Liver (tissue), 9 donors: ENCODE results near the gene DTL. TPM values are rescaled to one million over a fixed set of nuclear protein-coding genes. Genes with fewer than 3 reads are reported as not detected.

ENCODE experiments used
- DNase-seq: peaks from one replicate; pipeline ENCODE4 v3.0.0-alpha.2; 2017; ENCODE audit warnings: low spot score
- H3K27ac ChIP-seq, 2 donors: one replicate each; pipeline ENCODE4 v1.7.0; 2013; ENCODE audit warnings: inconsistent platforms in 2 of 2, low read length in 2 of 2, control low read depth in 1 of 2, low read depth in 1 of 2, mild to moderate bottlenecking in 1 of 2
- H3K27me3 ChIP-seq, 4 donors: one replicate each; pipeline versions ENCODE4 v1.6.1 to v1.7.0; 2013; ENCODE audit warnings: low read length in 3 of 4, inconsistent platforms in 1 of 4, mild to moderate bottlenecking in 1 of 4, moderate library complexity in 1 of 4; ENCODE audit not compliant: control insufficient read depth in 4 of 4, insufficient read depth in 4 of 4
- H3K36me3 ChIP-seq, 4 donors: one replicate each; pipeline versions ENCODE4 v1.6.1 to v1.7.0; 2013; ENCODE audit warnings: low read length in 3 of 4, mild to moderate bottlenecking in 3 of 4, low read depth in 1 of 4, moderate library complexity in 1 of 4; ENCODE audit not compliant: control insufficient read depth in 4 of 4, insufficient read depth in 3 of 4
- H3K4me1 ChIP-seq, 4 donors: one replicate each; pipeline versions ENCODE4 v1.6.1 to v1.7.0; 2013; ENCODE audit warnings: low read length in 3 of 4, mild to moderate bottlenecking in 3 of 4, moderate library complexity in 1 of 4; ENCODE audit not compliant: control insufficient read depth in 4 of 4, insufficient read depth in 4 of 4
- H3K4me3 ChIP-seq, 3 donors: one replicate each; pipeline versions ENCODE4 v1.6.1 to v1.7.0; 2013; ENCODE audit warnings: low read length in 3 of 3, control low read depth in 1 of 3, low read depth in 1 of 3, mild to moderate bottlenecking in 1 of 3
- H3K9ac ChIP-seq, 2 donors: one replicate each; pipeline ENCODE4 v1.7.0; 2013; ENCODE audit warnings: low read length in 2 of 2, mild to moderate bottlenecking in 2 of 2, moderate library complexity in 2 of 2, control low read depth in 1 of 2, low read depth in 1 of 2
- H3K9me3 ChIP-seq, 4 donors: one replicate each; pipeline versions ENCODE4 v1.6.1 to v1.7.0; 2013; ENCODE audit warnings: low read length in 3 of 4; ENCODE audit not compliant: control insufficient read depth in 4 of 4
- EGR1 ChIP-seq, 2 donors: IDR thresholded peaks; 2 replicates each; pipeline ENCODE4 v1.6.1; 2016 to 2018; ENCODE audit warnings: antibody characterized with exemption in 2 of 2, low read depth in 2 of 2
- FOXA1 ChIP-seq: IDR thresholded peaks from 2 replicates; pipeline ENCODE4 v1.6.1; 2016; ENCODE audit warnings: antibody characterized with exemption
- HNF4A ChIP-seq, 2 donors: conservative IDR thresholded peaks; 2 replicates each; pipeline ENCODE4 v1.6.1; 2016; ENCODE audit warnings: antibody characterized with exemption in 2 of 2, mild to moderate bottlenecking in 2 of 2
- JUND ChIP-seq, 2 donors: IDR thresholded peaks; 2 replicates each; pipeline ENCODE4 v1.6.1; 2016; ENCODE audit warnings: antibody characterized with exemption in 2 of 2
- WGBS: extraction: QIAGEN DNeasy Blood & Tissue Kit; methylation state at CpG from one replicate; pipeline ENCODE4 v1.1.7; 2013; 5-methylcytosine and 5-hydroxymethylcytosine counted together
- polyA plus RNA-seq, 2 donors: library from polyadenylated mRNA; stranded (reverse) in 1 of 2; unstranded in 1 of 2; fragments of 200-250 nt in 1 of 2; fragments of >200 nt in 1 of 2; fragmentation: Nextera tagmentation in 1 of 2; extraction: Ambion mirVana in 1 of 2; gene quantifications; one replicate each; pipeline versions ENCODE4 v1.2.1 to v1.2.3, GENCODE V29; 2013 to 2015
- total RNA-seq, 2 donors: library from RNA; depleted of rRNA; stranded (reverse); fragments of >200 nt; gene quantifications; one replicate each; pipeline ENCODE4 v1.2.3, GENCODE V29; 2014
- TF ChIP-seq, protein P1 (sequence below): IDR thresholded peaks from 2 replicates; pipeline ENCODE4 v1.6.1; 2016; ENCODE audit warnings: antibody characterized with exemption
- TF ChIP-seq, protein P2 (sequence below): IDR thresholded peaks from 2 replicates; pipeline ENCODE4 v1.6.1; 2016; ENCODE audit warnings: antibody characterized with exemption
- TF ChIP-seq, protein P3 (sequence below): IDR thresholded peaks from 2 replicates; pipeline ENCODE4 v1.6.1; 2016; ENCODE audit warnings: antibody characterized with exemption, mild to moderate bottlenecking
- TF ChIP-seq, protein P4 (sequence below): fragments of 150-350 bp; IDR thresholded peaks from 2 replicates; pipeline ENCODE4 v1.5.1; 2017; ENCODE audit warnings: improper control_type of control experiment, low read depth, low read length; ENCODE audit not compliant: missing input control
- donor health status: healthy.
- donor health status: healthy.
- donor health status: healthy.
- donor health status: healthy.
- donor health status: healthy.

DTL gene
- total and polyA plus RNA-seq, 4 donors = 0.17 to 17.9 (median 0.73) TPM

DNA sequence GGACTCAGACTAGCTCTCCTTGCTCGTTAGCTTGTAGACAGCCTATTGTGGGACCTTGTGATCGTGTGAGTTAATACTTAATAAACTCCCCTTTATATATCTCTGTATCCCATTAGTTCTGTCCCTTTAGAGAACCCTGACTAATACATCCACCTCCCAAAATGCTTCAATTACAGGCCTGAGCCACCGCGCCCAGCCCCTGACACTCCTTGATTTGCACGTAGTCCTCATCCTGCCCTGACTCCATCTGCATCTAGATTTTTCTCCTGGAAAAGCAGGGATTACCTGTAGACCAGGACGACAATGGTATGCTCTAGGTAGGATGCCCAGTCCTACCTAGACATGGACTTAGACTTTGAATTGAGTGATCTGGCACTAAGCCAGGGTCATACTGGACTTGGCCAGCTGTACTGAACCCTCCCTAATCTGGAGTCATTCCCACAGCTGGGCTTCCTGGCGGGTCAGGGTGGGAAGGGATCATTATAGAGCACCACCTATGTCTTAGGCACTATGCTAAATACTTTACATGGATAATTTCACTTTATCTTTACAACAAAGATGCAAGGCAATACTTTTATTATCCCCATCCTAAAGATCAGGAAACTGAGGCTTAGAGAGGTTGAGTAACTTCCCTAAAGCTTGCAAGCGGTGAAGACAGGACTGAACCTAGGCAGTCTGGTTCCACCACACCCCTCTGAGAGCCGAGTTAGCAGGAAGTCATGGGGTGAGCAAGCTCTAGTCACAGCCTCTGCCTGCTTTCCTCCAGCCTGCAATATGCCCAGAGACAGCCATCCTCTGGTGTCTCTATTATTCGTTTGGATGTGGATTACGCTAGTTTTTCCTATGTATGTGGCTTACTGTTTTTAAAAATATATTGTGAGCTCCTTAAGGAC, 89.4 kb downstream of the DTL start:
- H3K27me3 ChIP-seq = no peaks in the 10 kb centered on the region
- no peak for DNase-seq
- no peaks in the 10 kb centered on the region for H3K36me3 ChIP-seq
- WGBS = 65% methylated on average over 11 of the region's 11 CpGs
- H3K9ac ChIP-seq = no peak overlapping the region
- H3K9me3 ChIP-seq = no peaks in the 10 kb centered on the region
- no peak overlapping the region for H3K4me3 ChIP-seq
- no peak for TF ChIP-seq EGR1 (IDR thresholded peaks at IDR 0.05; ENCODE audit: low read depth in 2 of 2)
- TF ChIP-seq, protein P1, sequence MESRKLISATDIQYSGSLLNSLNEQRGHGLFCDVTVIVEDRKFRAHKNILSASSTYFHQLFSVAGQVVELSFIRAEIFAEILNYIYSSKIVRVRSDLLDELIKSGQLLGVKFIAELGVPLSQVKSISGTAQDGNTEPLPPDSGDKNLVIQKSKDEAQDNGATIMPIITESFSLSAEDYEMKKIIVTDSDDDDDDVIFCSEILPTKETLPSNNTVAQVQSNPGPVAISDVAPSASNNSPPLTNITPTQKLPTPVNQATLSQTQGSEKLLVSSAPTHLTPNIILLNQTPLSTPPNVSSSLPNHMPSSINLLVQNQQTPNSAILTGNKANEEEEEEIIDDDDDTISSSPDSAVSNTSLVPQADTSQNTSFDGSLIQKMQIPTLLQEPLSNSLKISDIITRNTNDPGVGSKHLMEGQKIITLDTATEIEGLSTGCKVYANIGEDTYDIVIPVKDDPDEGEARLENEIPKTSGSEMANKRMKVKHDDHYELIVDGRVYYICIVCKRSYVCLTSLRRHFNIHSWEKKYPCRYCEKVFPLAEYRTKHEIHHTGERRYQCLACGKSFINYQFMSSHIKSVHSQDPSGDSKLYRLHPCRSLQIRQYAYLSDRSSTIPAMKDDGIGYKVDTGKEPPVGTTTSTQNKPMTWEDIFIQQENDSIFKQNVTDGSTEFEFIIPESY = no peak
- TF ChIP-seq, protein P2, sequence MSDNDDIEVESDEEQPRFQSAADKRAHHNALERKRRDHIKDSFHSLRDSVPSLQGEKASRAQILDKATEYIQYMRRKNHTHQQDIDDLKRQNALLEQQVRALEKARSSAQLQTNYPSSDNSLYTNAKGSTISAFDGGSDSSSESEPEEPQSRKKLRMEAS = no peak
- no peak for TF ChIP-seq FOXA1
- TF ChIP-seq, protein P3, sequence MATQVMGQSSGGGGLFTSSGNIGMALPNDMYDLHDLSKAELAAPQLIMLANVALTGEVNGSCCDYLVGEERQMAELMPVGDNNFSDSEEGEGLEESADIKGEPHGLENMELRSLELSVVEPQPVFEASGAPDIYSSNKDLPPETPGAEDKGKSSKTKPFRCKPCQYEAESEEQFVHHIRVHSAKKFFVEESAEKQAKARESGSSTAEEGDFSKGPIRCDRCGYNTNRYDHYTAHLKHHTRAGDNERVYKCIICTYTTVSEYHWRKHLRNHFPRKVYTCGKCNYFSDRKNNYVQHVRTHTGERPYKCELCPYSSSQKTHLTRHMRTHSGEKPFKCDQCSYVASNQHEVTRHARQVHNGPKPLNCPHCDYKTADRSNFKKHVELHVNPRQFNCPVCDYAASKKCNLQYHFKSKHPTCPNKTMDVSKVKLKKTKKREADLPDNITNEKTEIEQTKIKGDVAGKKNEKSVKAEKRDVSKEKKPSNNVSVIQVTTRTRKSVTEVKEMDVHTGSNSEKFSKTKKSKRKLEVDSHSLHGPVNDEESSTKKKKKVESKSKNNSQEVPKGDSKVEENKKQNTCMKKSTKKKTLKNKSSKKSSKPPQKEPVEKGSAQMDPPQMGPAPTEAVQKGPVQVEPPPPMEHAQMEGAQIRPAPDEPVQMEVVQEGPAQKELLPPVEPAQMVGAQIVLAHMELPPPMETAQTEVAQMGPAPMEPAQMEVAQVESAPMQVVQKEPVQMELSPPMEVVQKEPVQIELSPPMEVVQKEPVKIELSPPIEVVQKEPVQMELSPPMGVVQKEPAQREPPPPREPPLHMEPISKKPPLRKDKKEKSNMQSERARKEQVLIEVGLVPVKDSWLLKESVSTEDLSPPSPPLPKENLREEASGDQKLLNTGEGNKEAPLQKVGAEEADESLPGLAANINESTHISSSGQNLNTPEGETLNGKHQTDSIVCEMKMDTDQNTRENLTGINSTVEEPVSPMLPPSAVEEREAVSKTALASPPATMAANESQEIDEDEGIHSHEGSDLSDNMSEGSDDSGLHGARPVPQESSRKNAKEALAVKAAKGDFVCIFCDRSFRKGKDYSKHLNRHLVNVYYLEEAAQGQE = no peak
- TF ChIP-seq HNF4A (conservative IDR thresholded peaks at IDR 0.05) = peak; percentile 65 to 66
- TF ChIP-seq, protein P4, sequence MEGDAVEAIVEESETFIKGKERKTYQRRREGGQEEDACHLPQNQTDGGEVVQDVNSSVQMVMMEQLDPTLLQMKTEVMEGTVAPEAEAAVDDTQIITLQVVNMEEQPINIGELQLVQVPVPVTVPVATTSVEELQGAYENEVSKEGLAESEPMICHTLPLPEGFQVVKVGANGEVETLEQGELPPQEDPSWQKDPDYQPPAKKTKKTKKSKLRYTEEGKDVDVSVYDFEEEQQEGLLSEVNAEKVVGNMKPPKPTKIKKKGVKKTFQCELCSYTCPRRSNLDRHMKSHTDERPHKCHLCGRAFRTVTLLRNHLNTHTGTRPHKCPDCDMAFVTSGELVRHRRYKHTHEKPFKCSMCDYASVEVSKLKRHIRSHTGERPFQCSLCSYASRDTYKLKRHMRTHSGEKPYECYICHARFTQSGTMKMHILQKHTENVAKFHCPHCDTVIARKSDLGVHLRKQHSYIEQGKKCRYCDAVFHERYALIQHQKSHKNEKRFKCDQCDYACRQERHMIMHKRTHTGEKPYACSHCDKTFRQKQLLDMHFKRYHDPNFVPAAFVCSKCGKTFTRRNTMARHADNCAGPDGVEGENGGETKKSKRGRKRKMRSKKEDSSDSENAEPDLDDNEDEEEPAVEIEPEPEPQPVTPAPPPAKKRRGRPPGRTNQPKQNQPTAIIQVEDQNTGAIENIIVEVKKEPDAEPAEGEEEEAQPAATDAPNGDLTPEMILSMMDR = no peak
- no peak for TF ChIP-seq JUND (IDR thresholded peaks at IDR 0.05)
- peaks cover 0 to 6% (median 2%) of the 10 kb centered on the region in 4 donors for H3K4me1 ChIP-seq
- no peak overlapping the region for H3K27ac ChIP-seq

DNA sequence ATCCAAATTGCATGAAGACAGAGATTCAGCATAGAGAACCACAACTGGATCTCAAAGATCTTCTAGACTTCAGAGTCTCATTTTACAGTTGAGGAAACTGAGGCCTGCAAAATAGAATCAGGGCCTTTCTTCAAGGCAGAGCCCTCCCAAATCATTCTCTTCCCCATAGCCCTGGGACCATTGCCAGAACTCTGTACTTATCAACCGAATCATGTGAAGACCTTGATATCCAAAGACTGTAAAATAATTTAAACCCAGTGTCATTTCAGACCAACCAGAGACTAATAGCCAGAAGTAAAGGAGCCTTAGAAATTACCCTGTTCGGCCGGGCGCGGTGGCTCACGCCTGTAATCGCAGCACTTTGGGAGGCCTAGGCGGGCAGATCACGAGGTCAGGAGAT, 90.1 kb downstream of the DTL start:
- Histone ChIP-seq H3K27ac (no peak overlapping the region), H3K4me1 (peaks cover 0 to 6% (median 2%) of the 10 kb centered on the region in 4 donors), H3K9ac (no peak overlapping the region), H3K27me3 (no peaks in the 10 kb centered on the region), H3K36me3 (no peaks in the 10 kb centered on the region), H3K4me3 (no peak overlapping the region), H3K9me3 (no peaks in the 10 kb centered on the region)
- DNase-seq = no peak
- TF ChIP-seq EGR1 (IDR thresholded peaks at IDR 0.05; ENCODE audit: low read depth in 2 of 2) = no peak
- 89% methylated on average over 9 of the region's 9 CpGs for WGBS
